Mesodermal cell (in vitro differentiated cells): ENCODE results near the gene SCAND1. TPM values are rescaled to one million over a fixed set of nuclear protein-coding genes. Genes with fewer than 3 reads are reported as not detected.
"Not testable (repeated sequence)": the region's sequence is repeated elsewhere in the genome, so short reads cannot be mapped to it uniquely, and the experiment has no call there.

ENCODE experiments used
- H3K27ac ChIP-seq: 2 replicates; pipeline ENCODE4 v1.7.0; 2013; ENCODE audit warnings: mild to moderate bottlenecking, low read depth, low read length, moderate library complexity; ENCODE audit not compliant: severe bottlenecking
- H3K36me3 ChIP-seq: 2 replicates; pipeline ENCODE4 v1.7.1; 2013; ENCODE audit warnings: mild to moderate bottlenecking, low read length, moderate library complexity; ENCODE audit not compliant: control insufficient read depth, insufficient read depth
- H3K4me1 ChIP-seq: one replicate; pipeline ENCODE4 v1.7.1; 2013; ENCODE audit warnings: mild to moderate bottlenecking, low read length; ENCODE audit not compliant: insufficient read depth, control insufficient read depth, poor library complexity, severe bottlenecking
- H3K4me3 ChIP-seq: 2 replicates; pipeline ENCODE4 v1.7.0; 2013; ENCODE audit warnings: low read length, control low read depth, mild to moderate bottlenecking; ENCODE audit not compliant: insufficient read depth, poor library complexity, severe bottlenecking; ENCODE audit errors: extremely low read depth
- H3K9me3 ChIP-seq: 2 replicates; pipeline ENCODE4 v1.7.1; 2013; ENCODE audit warnings: mild to moderate bottlenecking, low read length, moderate library complexity; ENCODE audit not compliant: control insufficient read depth
- WGBS, 2 experiments: methylation state at CpG; one replicate each; pipeline ENCODE4 v1.1.5; 2013; ENCODE audit warnings: missing lambda C conversion rate in 2 of 2; ENCODE audit not compliant: insufficient coverage in 2 of 2; 5-methylcytosine and 5-hydroxymethylcytosine counted together
- polyA plus RNA-seq, 2 experiments: library from polyadenylated mRNA; stranded (reverse); fragments of 50-300 nt; gene quantifications; one replicate each; pipeline ENCODE4 v1.2.3, GENCODE V29; 2013

SCAND1 gene
- polyA plus RNA-seq (2013, experiment 1 of 2): 71.6 TPM
- 56.0 TPM for polyA plus RNA-seq (2013, experiment 2 of 2)

GRCh38 chr20:35954200-35954906 lies at the start of gene SCAND1:
SCAND1 (minus strand) TSS chr20:35954502; CDS start chr20:35954284, 218 bp downstream.
- WGBS, 2 experiments: 1% methylated on average over 73 to 74 of the region's 76 CpGs

GRCh38 chr20:36004045-36004444 lies 49.7 kb upstream of the SCAND1 start:
- Histone ChIP-seq H3K4me1 (no peaks in the 10 kb centered on the region), H3K9me3 (peaks cover 8% of the 10 kb centered on the region), H3K4me3 (no peak overlapping the region), H3K36me3 (no peaks in the 10 kb centered on the region), H3K27ac (no peak overlapping the region)
- WGBS, 2 experiments: no CpG with 5 or more reads among the region's 1 CpG

More at GRCh38 chr20:35954200-35954906, at the start of gene SCAND1:
- Histone ChIP-seq H3K4me1 (peaks cover 12% of the 10 kb centered on the region), H3K9me3 (no peaks in the 10 kb centered on the region), H3K36me3 (peaks cover 22% of the 10 kb centered on the region), H3K27ac (peak within 1 kb of the TSS; percentile 99), H3K4me3 (peak within 1 kb of the TSS; percentile 90)

GRCh38 chr20:36002855-36003254 lies 48.6 kb upstream of the SCAND1 start:
- no peak overlapping the region for H3K4me3 ChIP-seq

GRCh38 chr20:36001331-36001730 lies 47.0 kb upstream of the SCAND1 start:
- WGBS, 2 experiments: no CpG with 5 or more reads among the region's 34 CpGs
- not testable (repeated sequence) for H3K27ac ChIP-seq, H3K4me1 ChIP-seq, H3K36me3 ChIP-seq, H3K9me3 ChIP-seq, H3K4me3 ChIP-seq

More at GRCh38 chr20:36002855-36003254, 48.6 kb upstream of the SCAND1 start:
- H3K4me1 ChIP-seq: no peaks in the 10 kb centered on the region
- H3K36me3 ChIP-seq: no peaks in the 10 kb centered on the region
- no peak overlapping the region for H3K27ac ChIP-seq
- peaks cover 8% of the 10 kb centered on the region for H3K9me3 ChIP-seq

- H3K9me3 ChIP-seq, H3K36me3 ChIP-seq, H3K4me3 ChIP-seq, H3K4me1 ChIP-seq, H3K27ac ChIP-seq: not testable (repeated sequence)
- 93 to 97% methylated on average over 5 to 8 of the region's 8 CpGs for WGBS, 2 experiments
These were observed 42.2 kb upstream of the SCAND1 start for GRCh38 chr20:35996492-35996891.

GRCh38 chr20:35994994-35995453 lies 40.7 kb upstream of the SCAND1 start:
- Histone ChIP-seq H3K4me3 (no peak overlapping the region), H3K4me1 (no peaks in the 10 kb centered on the region), H3K9me3 (no peaks in the 10 kb centered on the region), H3K27ac (no peak overlapping the region), H3K36me3 (no peaks in the 10 kb centered on the region)
- 8 to 10% methylated on average over 5 of the region's 6 CpGs for WGBS, 2 experiments

- no peaks in the 10 kb centered on the region for H3K36me3 ChIP-seq
- no peaks in the 10 kb centered on the region for H3K9me3 ChIP-seq
- H3K4me3 ChIP-seq: no peak overlapping the region
- 15 to 36% methylated on average over 2 to 3 of the region's 6 CpGs for WGBS, 2 experiments
- H3K4me1 ChIP-seq: no peaks in the 10 kb centered on the region
- no peak overlapping the region for H3K27ac ChIP-seq
These were observed 38.5 kb upstream of the SCAND1 start for GRCh38 chr20:35992713-35993335.

- WGBS, 2 experiments: no CpG with 5 or more reads among the region's 3 CpGs
- no peak overlapping the region for H3K4me3 ChIP-seq
- H3K4me1 ChIP-seq: no peaks in the 10 kb centered on the region
- no peaks in the 10 kb centered on the region for H3K9me3 ChIP-seq
- H3K36me3 ChIP-seq: no peaks in the 10 kb centered on the region
- no peak overlapping the region for H3K27ac ChIP-seq
These were observed 37.0 kb upstream of the SCAND1 start for GRCh38 chr20:35991142-35991771.

- WGBS, 2 experiments: 80% methylated on average over 1 of the region's 2 CpGs; no CpG with 5 or more reads in 1 of the 2 experiments
- H3K27ac ChIP-seq: no peak overlapping the region
- H3K4me3 ChIP-seq: no peak overlapping the region
- H3K9me3 ChIP-seq: no peaks in the 10 kb centered on the region
- H3K4me1 ChIP-seq: no peaks in the 10 kb centered on the region
- no peaks in the 10 kb centered on the region for H3K36me3 ChIP-seq
These were observed 34.7 kb upstream of the SCAND1 start for GRCh38 chr20:35988910-35989463.

- no CpG with 5 or more reads among the region's 2 CpGs for WGBS, 2 experiments
- Histone ChIP-seq H3K4me1 (no peaks in the 10 kb centered on the region), H3K9me3 (no peaks in the 10 kb centered on the region), H3K4me3 (no peak overlapping the region), H3K36me3 (no peaks in the 10 kb centered on the region), H3K27ac (no peak overlapping the region)
These were observed 31.5 kb upstream of the SCAND1 start for GRCh38 chr20:35985806-35986205.
